DOHH2 (cell line): ENCODE results near the gene RCVRN.

Source experiments
- EZH2phosphoT487 ChIP-seq: fragments of 200-600 bp; sonication (generic); IDR thresholded peaks from 2 replicates; pipeline ENCODE4 v1.6.1; 2017; ENCODE audit warnings: borderline replicate concordance, mild to moderate bottlenecking, antibody characterized with exemption, low read length, moderate library complexity, mixed read lengths
- TF ChIP-seq, protein P1 (sequence below): fragments of 200-600 bp; sonication (generic); IDR thresholded peaks from one replicate; pipeline ENCODE4 v1.5.1; 2014; ENCODE audit warnings: antibody characterized with exemption, mild to moderate bottlenecking, low read depth, low read length; ENCODE audit not compliant: poor library complexity, severe bottlenecking

- TF ChIP-seq, protein P1, sequence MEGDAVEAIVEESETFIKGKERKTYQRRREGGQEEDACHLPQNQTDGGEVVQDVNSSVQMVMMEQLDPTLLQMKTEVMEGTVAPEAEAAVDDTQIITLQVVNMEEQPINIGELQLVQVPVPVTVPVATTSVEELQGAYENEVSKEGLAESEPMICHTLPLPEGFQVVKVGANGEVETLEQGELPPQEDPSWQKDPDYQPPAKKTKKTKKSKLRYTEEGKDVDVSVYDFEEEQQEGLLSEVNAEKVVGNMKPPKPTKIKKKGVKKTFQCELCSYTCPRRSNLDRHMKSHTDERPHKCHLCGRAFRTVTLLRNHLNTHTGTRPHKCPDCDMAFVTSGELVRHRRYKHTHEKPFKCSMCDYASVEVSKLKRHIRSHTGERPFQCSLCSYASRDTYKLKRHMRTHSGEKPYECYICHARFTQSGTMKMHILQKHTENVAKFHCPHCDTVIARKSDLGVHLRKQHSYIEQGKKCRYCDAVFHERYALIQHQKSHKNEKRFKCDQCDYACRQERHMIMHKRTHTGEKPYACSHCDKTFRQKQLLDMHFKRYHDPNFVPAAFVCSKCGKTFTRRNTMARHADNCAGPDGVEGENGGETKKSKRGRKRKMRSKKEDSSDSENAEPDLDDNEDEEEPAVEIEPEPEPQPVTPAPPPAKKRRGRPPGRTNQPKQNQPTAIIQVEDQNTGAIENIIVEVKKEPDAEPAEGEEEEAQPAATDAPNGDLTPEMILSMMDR: no peak
- no peak for TF ChIP-seq EZH2phosphoT487
Measured at GRCh38 chr17:9895923-9896322, 9.1 kb downstream of the RCVRN start.
